Neural progenitor cell (in vitro differentiated cells): ENCODE data around the gene RAD51B. TPM values are rescaled to one million over a fixed set of nuclear protein-coding genes. Genes with fewer than 3 reads are reported as not detected.

Source experiments
- DNase-seq: peaks from one replicate; pipeline ENCODE4 v3.0.0-alpha.2; 2016; ENCODE audit warnings: low spot score
- H2AFZ ChIP-seq: fragments of 200-600 bp; sonication (generic); replicated peaks from 2 replicates; pipeline ENCODE4 v1.6.1; 2016; ENCODE audit warnings: antibody characterized with exemption
- H3F3A ChIP-seq: fragments of 200-600 bp; sonication (generic); 2 replicates; pipeline ENCODE4 v1.6.1; 2016; ENCODE audit warnings: antibody characterized with exemption, low read depth
- H3K27ac ChIP-seq: fragments of 200-600 bp; sonication (generic); 2 replicates; pipeline ENCODE4 v1.5.1; 2016; ENCODE audit warnings: mild to moderate bottlenecking
- H3K27me3 ChIP-seq: fragments of 200-600 bp; sonication (generic); 2 replicates; pipeline ENCODE4 v1.6.1; 2016; ENCODE audit warnings: mild to moderate bottlenecking, moderate library complexity
- H3K36me3 ChIP-seq: fragments of 200-600 bp; sonication (generic); 2 replicates; pipeline ENCODE4 v1.5.1; 2016
- H3K4me1 ChIP-seq: fragments of 200-600 bp; sonication (generic); 2 replicates; pipeline ENCODE4 v1.6.1; 2016; ENCODE audit warnings: mixed run types
- H3K4me2 ChIP-seq: fragments of 200-600 bp; sonication (generic); 2 replicates; pipeline ENCODE4 v1.6.1; 2016
- H3K4me3 ChIP-seq: fragments of 200-600 bp; sonication (generic); 2 replicates; pipeline ENCODE4 v1.5.1; 2016
- H3K79me2 ChIP-seq: fragments of 200-600 bp; sonication (generic); 2 replicates; pipeline ENCODE4 v1.6.1; 2016; ENCODE audit warnings: low read depth
- H3K9ac ChIP-seq: fragments of 200-600 bp; sonication (generic); 2 replicates; pipeline ENCODE4 v1.6.1; 2016
- H3K9me3 ChIP-seq: fragments of 200-600 bp; sonication (generic); 2 replicates; pipeline ENCODE4 v1.5.1; 2016; ENCODE audit warnings: low read depth
- H4K20me1 ChIP-seq: fragments of 200-600 bp; sonication (generic); 2 replicates; pipeline ENCODE4 v1.6.1; 2016; ENCODE audit warnings: low read depth
- H3K27ac Mint-ChIP-seq: 3 replicates; pipeline ENCODE4 v1.8.0; 2021; ENCODE audit warnings: mixed read lengths
- H3K27me3 Mint-ChIP-seq: 2 replicates; pipeline ENCODE4 v1.8.0; 2022; ENCODE audit warnings: low read depth, mild to moderate bottlenecking, inconsistent platforms, moderate library complexity, mixed read lengths; ENCODE audit not compliant: insufficient read depth
- H3K36me3 Mint-ChIP-seq: 3 replicates; pipeline ENCODE4 v1.8.0; 2021; ENCODE audit warnings: mixed read lengths
- H3K4me1 Mint-ChIP-seq: 3 replicates; pipeline ENCODE4 v1.8.0; 2021; ENCODE audit warnings: mixed read lengths
- H3K4me3 Mint-ChIP-seq: 3 replicates; pipeline ENCODE4 v1.8.0; 2021; ENCODE audit warnings: mild to moderate bottlenecking, moderate library complexity, mixed read lengths
- H3K9me3 Mint-ChIP-seq: 3 replicates; pipeline ENCODE4 v1.8.0; 2020; ENCODE audit warnings: mixed read lengths
- EZH2 ChIP-seq: fragments of 200-600 bp; sonication (generic); IDR thresholded peaks from 2 replicates; pipeline ENCODE4 v1.6.1; 2017; ENCODE audit warnings: antibody characterized with exemption, mild to moderate bottlenecking, moderate library complexity
- EZH2phosphoT487 ChIP-seq: fragments of 200-600 bp; sonication (generic); IDR thresholded peaks from 2 replicates; pipeline ENCODE4 v1.6.1; 2017; ENCODE audit warnings: antibody characterized with exemption
- total RNA-seq: library from RNA; depleted of rRNA; stranded (reverse); fragments of >200 nt; gene quantifications from 2 replicates; pipeline ENCODE4 v1.2.3, GENCODE V29; 2015; ENCODE audit warnings: low replicate concordance
- TF ChIP-seq, protein P1 (sequence below): fragments of 200-600 bp; sonication (generic); IDR thresholded peaks from 2 replicates; pipeline ENCODE4 v1.5.1; 2017; ENCODE audit warnings: antibody characterized with exemption, mild to moderate bottlenecking

Gene RAD51B
- total RNA-seq, 1 donor from 2014 or later: 50.5 TPM

GRCh38 chr14:68191567-68192321, 372.2 kb downstream of the RAD51B start:
- Histone ChIP-seq H3K9ac (no peak overlapping the region), H3K27me3 (no peaks in the 10 kb centered on the region), H3K9me3 (no peaks in the 10 kb centered on the region), H3F3A (no peaks in the 10 kb centered on the region), H3K4me2 (no peak overlapping the region), H4K20me1 (no peaks in the 10 kb centered on the region), H3K36me3 (no peaks in the 10 kb centered on the region), H3K4me3 (no peak overlapping the region), H3K4me1 (peaks cover 13% of the 10 kb centered on the region), H2AFZ (no peak overlapping the region), H3K27ac (no peak overlapping the region), H3K79me2 (no peaks in the 10 kb centered on the region)
- H3K27ac Mint-ChIP-seq: no peak overlapping the region
- H3K4me3 Mint-ChIP-seq: no peak overlapping the region
- TF ChIP-seq EZH2: no peak
- TF ChIP-seq, protein P1, sequence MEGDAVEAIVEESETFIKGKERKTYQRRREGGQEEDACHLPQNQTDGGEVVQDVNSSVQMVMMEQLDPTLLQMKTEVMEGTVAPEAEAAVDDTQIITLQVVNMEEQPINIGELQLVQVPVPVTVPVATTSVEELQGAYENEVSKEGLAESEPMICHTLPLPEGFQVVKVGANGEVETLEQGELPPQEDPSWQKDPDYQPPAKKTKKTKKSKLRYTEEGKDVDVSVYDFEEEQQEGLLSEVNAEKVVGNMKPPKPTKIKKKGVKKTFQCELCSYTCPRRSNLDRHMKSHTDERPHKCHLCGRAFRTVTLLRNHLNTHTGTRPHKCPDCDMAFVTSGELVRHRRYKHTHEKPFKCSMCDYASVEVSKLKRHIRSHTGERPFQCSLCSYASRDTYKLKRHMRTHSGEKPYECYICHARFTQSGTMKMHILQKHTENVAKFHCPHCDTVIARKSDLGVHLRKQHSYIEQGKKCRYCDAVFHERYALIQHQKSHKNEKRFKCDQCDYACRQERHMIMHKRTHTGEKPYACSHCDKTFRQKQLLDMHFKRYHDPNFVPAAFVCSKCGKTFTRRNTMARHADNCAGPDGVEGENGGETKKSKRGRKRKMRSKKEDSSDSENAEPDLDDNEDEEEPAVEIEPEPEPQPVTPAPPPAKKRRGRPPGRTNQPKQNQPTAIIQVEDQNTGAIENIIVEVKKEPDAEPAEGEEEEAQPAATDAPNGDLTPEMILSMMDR: no peak
- TF ChIP-seq EZH2phosphoT487: no peak
- H3K27me3 Mint-ChIP-seq: no peaks in the 10 kb centered on the region
- H3K4me1 Mint-ChIP-seq: peaks cover 5% of the 10 kb centered on the region
- no peaks in the 10 kb centered on the region for H3K36me3 Mint-ChIP-seq
- no peaks in the 10 kb centered on the region for H3K9me3 Mint-ChIP-seq
- no peak for DNase-seq

GRCh38 chr14:68192935-68193334, 373.4 kb downstream of the RAD51B start:
- no peak for DNase-seq
- no peaks in the 10 kb centered on the region for H3K79me2 ChIP-seq

GRCh38 chr14:68193970-68194681, 374.5 kb downstream of the RAD51B start:
- Histone ChIP-seq H2AFZ (no peak overlapping the region), H4K20me1 (no peaks in the 10 kb centered on the region)
- H3K27ac Mint-ChIP-seq: no peak overlapping the region

More at GRCh38 chr14:68192935-68193334, 373.4 kb downstream of the RAD51B start:
- Histone ChIP-seq H3K9me3 (no peaks in the 10 kb centered on the region), H3K9ac (no peak overlapping the region), H3K27ac (no peak overlapping the region), H3K4me2 (no peak overlapping the region), H3K36me3 (no peaks in the 10 kb centered on the region), H3K4me1 (peaks cover 13% of the 10 kb centered on the region), H2AFZ (no peak overlapping the region), H3K27me3 (no peaks in the 10 kb centered on the region), H4K20me1 (no peaks in the 10 kb centered on the region), H3K4me3 (no peak overlapping the region), H3F3A (no peaks in the 10 kb centered on the region)
- no peaks in the 10 kb centered on the region for H3K36me3 Mint-ChIP-seq
- no peak overlapping the region for H3K4me3 Mint-ChIP-seq
- peaks cover 11% of the 10 kb centered on the region for H3K4me1 Mint-ChIP-seq
- TF ChIP-seq EZH2: no peak
- TF ChIP-seq EZH2phosphoT487: no peak
- TF ChIP-seq, protein P1: no peak
- no peaks in the 10 kb centered on the region for H3K27me3 Mint-ChIP-seq
- no peaks in the 10 kb centered on the region for H3K9me3 Mint-ChIP-seq
- no peak overlapping the region for H3K27ac Mint-ChIP-seq

More at GRCh38 chr14:68193970-68194681, 374.5 kb downstream of the RAD51B start:
- no peak for DNase-seq
- no peaks in the 10 kb centered on the region for H3K27me3 ChIP-seq
- H3K9me3 ChIP-seq: no peaks in the 10 kb centered on the region
- no peak overlapping the region for H3K4me2 ChIP-seq
- Mint-ChIP-seq H3K4me3 (no peak overlapping the region), H3K4me1 (peaks cover 19% of the 10 kb centered on the region), H3K36me3 (no peaks in the 10 kb centered on the region), H3K27me3 (no peaks in the 10 kb centered on the region), H3K9me3 (no peaks in the 10 kb centered on the region)
- no peaks in the 10 kb centered on the region for H3K36me3 ChIP-seq
- H3K4me3 ChIP-seq: no peak overlapping the region
- TF ChIP-seq, protein P1: no peak
- TF ChIP-seq EZH2phosphoT487: no peak
- no peaks in the 10 kb centered on the region for H3K79me2 ChIP-seq
- no peak overlapping the region for H3K27ac ChIP-seq
- H3F3A ChIP-seq: peaks cover 6% of the 10 kb centered on the region
- peaks cover 14% of the 10 kb centered on the region for H3K4me1 ChIP-seq
- H3K9ac ChIP-seq: no peak overlapping the region
